Skeletal muscle satellite cell (primary cell): ENCODE measurements around the gene MARF1.
"Not testable (repeated sequence)": the region's sequence is repeated elsewhere in the genome, so short reads cannot be mapped to it uniquely, and the experiment has no call there.

Experiments
- H3K27me3 ChIP-seq: 2 replicates; pipeline ENCODE4 v1.7.0; 2013; ENCODE audit warnings: low read length; ENCODE audit not compliant: control insufficient read depth, insufficient read depth
- H3K36me3 ChIP-seq: 2 replicates; pipeline ENCODE4 v1.7.0; 2013; ENCODE audit warnings: mild to moderate bottlenecking, control low read depth, low read length; ENCODE audit not compliant: insufficient read depth
- H3K4me1 ChIP-seq: 2 replicates; pipeline ENCODE4 v1.7.0; 2013; ENCODE audit warnings: low read length; ENCODE audit not compliant: control insufficient read depth, insufficient read depth
- H3K4me2 ChIP-seq: 2 replicates; pipeline ENCODE4 v1.7.0; 2013; ENCODE audit warnings: mild to moderate bottlenecking, low read length
- H3K4me3 ChIP-seq: 2 replicates; pipeline ENCODE4 v1.7.0; 2013; ENCODE audit warnings: low read length
- H3K9ac ChIP-seq: 2 replicates; pipeline ENCODE4 v1.7.0; 2013; ENCODE audit warnings: mild to moderate bottlenecking, low read depth, low read length, moderate library complexity
- H3K9me3 ChIP-seq: replicated peaks from 2 replicates; pipeline ENCODE4 v1.7.0; 2013; ENCODE audit warnings: mild to moderate bottlenecking, control low read depth, low read length

MARF1 gene

GRCh38 chr16:15618392-15618791 is 24.6 kb downstream of the MARF1 start:
- no peak overlapping the region for H3K9ac ChIP-seq

GRCh38 chr16:15617901-15618300 is 25.1 kb downstream of the MARF1 start:
- no peak overlapping the region for H3K4me2 ChIP-seq
- H3K27me3 ChIP-seq, result no peaks in the 10 kb centered on the region
- peaks cover 72% of the 10 kb centered on the region for H3K36me3 ChIP-seq
- H3K4me1 ChIP-seq, result peaks cover 17% of the 10 kb centered on the region
- H3K9me3 ChIP-seq, result no peaks in the 10 kb centered on the region
- no peak overlapping the region for H3K4me3 ChIP-seq
- no peak overlapping the region for H3K9ac ChIP-seq

More at GRCh38 chr16:15618392-15618791, 24.6 kb downstream of the MARF1 start:
- peaks cover 17% of the 10 kb centered on the region for H3K4me1 ChIP-seq
- no peak overlapping the region for H3K4me3 ChIP-seq
- H3K27me3 ChIP-seq, result no peaks in the 10 kb centered on the region
- no peaks in the 10 kb centered on the region for H3K9me3 ChIP-seq
- H3K4me2 ChIP-seq, result peak overlapping the region; percentile 20
- peaks cover 70% of the 10 kb centered on the region for H3K36me3 ChIP-seq

GRCh38 chr16:15616475-15617165 is 26.3 kb downstream of the MARF1 start:
- Histone ChIP-seq H3K4me2 (no peak overlapping the region), H3K36me3 (peaks cover 75% of the 10 kb centered on the region), H3K9ac (no peak overlapping the region), H3K4me1 (peaks cover 17% of the 10 kb centered on the region), H3K4me3 (no peak overlapping the region), H3K27me3 (no peaks in the 10 kb centered on the region), H3K9me3 (no peaks in the 10 kb centered on the region)

- H3K9ac ChIP-seq, result no peak overlapping the region
- H3K4me1 ChIP-seq, result peaks cover 17% of the 10 kb centered on the region
- H3K27me3 ChIP-seq, result no peaks in the 10 kb centered on the region
- H3K4me2 ChIP-seq, result no peak overlapping the region
- no peaks in the 10 kb centered on the region for H3K9me3 ChIP-seq
- H3K4me3 ChIP-seq, result no peak overlapping the region
- peaks cover 73% of the 10 kb centered on the region for H3K36me3 ChIP-seq
Observed at GRCh38 chr16:15616012-15616411, 26.9 kb downstream of the MARF1 start.

GRCh38 chr16:15613676-15614075 is 29.3 kb downstream of the MARF1 start:
- Histone ChIP-seq H3K9me3 (no peaks in the 10 kb centered on the region), H3K4me2 (no peak overlapping the region), H3K36me3 (peaks cover 61% of the 10 kb centered on the region), H3K4me3 (no peak overlapping the region), H3K27me3 (no peaks in the 10 kb centered on the region), H3K9ac (no peak overlapping the region), H3K4me1 (peaks cover 8% of the 10 kb centered on the region)

GRCh38 chr16:15611610-15612009 is 31.3 kb downstream of the MARF1 start:
- peaks cover 55% of the 10 kb centered on the region for H3K36me3 ChIP-seq

GRCh38 chr16:15610369-15610871 is 32.5 kb downstream of the MARF1 start:
- Histone ChIP-seq H3K4me2 (no peak overlapping the region), H3K9ac (no peak overlapping the region), H3K36me3 (peaks cover 48% of the 10 kb centered on the region), H3K27me3 (no peaks in the 10 kb centered on the region), H3K4me3 (no peak overlapping the region), H3K9me3 (no peaks in the 10 kb centered on the region), H3K4me1 (peaks cover 13% of the 10 kb centered on the region)

More at GRCh38 chr16:15611610-15612009, 31.3 kb downstream of the MARF1 start:
- Histone ChIP-seq H3K4me3 (no peak overlapping the region), H3K4me1 (peaks cover 12% of the 10 kb centered on the region), H3K9me3 (no peaks in the 10 kb centered on the region), H3K27me3 (no peaks in the 10 kb centered on the region), H3K9ac (no peak overlapping the region), H3K4me2 (no peak overlapping the region)

GRCh38 chr16:15609286-15609649 is 33.7 kb downstream of the MARF1 start:
- no peaks in the 10 kb centered on the region for H3K9me3 ChIP-seq
- no peak overlapping the region for H3K9ac ChIP-seq
- no peaks in the 10 kb centered on the region for H3K27me3 ChIP-seq
- H3K4me1 ChIP-seq, result peaks cover 25% of the 10 kb centered on the region
- H3K4me3 ChIP-seq, result no peak overlapping the region
- H3K4me2 ChIP-seq, result no peak overlapping the region
- peaks cover 46% of the 10 kb centered on the region for H3K36me3 ChIP-seq

GRCh38 chr16:15608398-15609285 is 34.3 kb downstream of the MARF1 start:
- peaks cover 48% of the 10 kb centered on the region for H3K36me3 ChIP-seq
- H3K4me1 ChIP-seq, result peaks cover 25% of the 10 kb centered on the region
- H3K9me3 ChIP-seq, result no peaks in the 10 kb centered on the region
- H3K4me3 ChIP-seq, result no peak overlapping the region
- no peak overlapping the region for H3K9ac ChIP-seq
- H3K27me3 ChIP-seq, result no peaks in the 10 kb centered on the region
- H3K4me2 ChIP-seq, result no peak overlapping the region

GRCh38 chr16:15607700-15608396 is 35.1 kb downstream of the MARF1 start:
- peaks cover 52% of the 10 kb centered on the region for H3K36me3 ChIP-seq

GRCh38 chr16:15607221-15607699 is 35.7 kb downstream of the MARF1 start:
- H3K27me3 ChIP-seq, H3K4me3 ChIP-seq, H3K9me3 ChIP-seq, H3K9ac ChIP-seq: not testable (repeated sequence)
- Histone ChIP-seq H3K4me2 (peak overlapping the region; percentile 4), H3K4me1 (peaks cover 25% of the 10 kb centered on the region), H3K36me3 (peaks cover 52% of the 10 kb centered on the region)

More at GRCh38 chr16:15607700-15608396, 35.1 kb downstream of the MARF1 start:
- peaks cover 25% of the 10 kb centered on the region for H3K4me1 ChIP-seq
- H3K4me3 ChIP-seq, result no peak overlapping the region
- no peak overlapping the region for H3K9ac ChIP-seq
- H3K27me3 ChIP-seq, result no peaks in the 10 kb centered on the region
- H3K4me2 ChIP-seq, result peak overlapping the region; percentile 4
- H3K9me3 ChIP-seq, result no peaks in the 10 kb centered on the region
